Loucy (cell line): ENCODE results near the gene VWF.

ENCODE experiments used
- CTCF ChIP-seq: fragments of 200-600 bp; sonication (generic); conservative IDR thresholded peaks from 2 replicates; pipeline ENCODE4 v1.5.1; 2014; ENCODE audit warnings: mild to moderate bottlenecking, antibody characterized with exemption, low read length
- EZH2phosphoT487 ChIP-seq: fragments of 200-600 bp; IDR thresholded peaks from 2 replicates; pipeline ENCODE4 v1.6.1; 2018; ENCODE audit warnings: antibody characterized with exemption, mild to moderate bottlenecking, moderate library complexity, borderline replicate concordance

- TF ChIP-seq CTCF (no peak), EZH2phosphoT487 (no peak)
These were observed 219.5 kb downstream of the VWF start for GRCh38 chr12:5904969-5905368.
